Measurements from ENCODE around the gene WDTC1.

The WDTC1 gene

GRCh38 chr1:27355683-27356082 is 121.3 kb downstream of the WDTC1 start:
- no CpG with 5 or more reads among the region's 5 CpGs for WGBS (ENCODE audit: insufficient coverage, insufficient read length)
- Histone ChIP-seq H3K4me3 (ENCODE audit: low read length) (no peak overlapping the region), H3K9me3 (ENCODE audit: control insufficient read depth, insufficient read depth, low read length) (no peaks in the 10 kb centered on the region), H3K4me1 (ENCODE audit: control insufficient read depth, insufficient read depth, low read length) (peaks cover 4% of the 10 kb centered on the region), H3K36me3 (ENCODE audit: control insufficient read depth, insufficient read depth, low read length) (no peaks in the 10 kb centered on the region), H3K27me3 (ENCODE audit: control insufficient read depth, insufficient read depth, low read length) (peaks cover 9% of the 10 kb centered on the region; the same call in 1 of the 2 replicates), H3K27ac (ENCODE audit: low read length) (no peak overlapping the region)
- no peak for DNase-seq (ENCODE audit: low read depth, low spot score)

GRCh38 chr1:27356277-27356618 is 121.8 kb downstream of the WDTC1 start:
- Histone ChIP-seq H3K27ac (ENCODE audit: low read length) (no peak overlapping the region), H3K4me3 (ENCODE audit: low read length) (no peak overlapping the region), H3K4me1 (ENCODE audit: control insufficient read depth, insufficient read depth, low read length) (peaks cover 4% of the 10 kb centered on the region), H3K9me3 (ENCODE audit: control insufficient read depth, insufficient read depth, low read length) (no peaks in the 10 kb centered on the region), H3K36me3 (ENCODE audit: control insufficient read depth, insufficient read depth, low read length) (no peaks in the 10 kb centered on the region), H3K27me3 (ENCODE audit: control insufficient read depth, insufficient read depth, low read length) (peaks cover 13% of the 10 kb centered on the region; the same call in 1 of the 2 replicates)
- DNase-seq (ENCODE audit: low read depth, low spot score), result no peak
- WGBS (ENCODE audit: insufficient coverage, insufficient read length), result no CpG with 5 or more reads among the region's 13 CpGs

GRCh38 chr1:27356619-27357280 is 122.3 kb downstream of the WDTC1 start:
- H3K9me3 ChIP-seq (ENCODE audit: control insufficient read depth, insufficient read depth, low read length), result no peaks in the 10 kb centered on the region
- no peak overlapping the region for H3K4me3 ChIP-seq (ENCODE audit: low read length)
- peaks cover 16% of the 10 kb centered on the region; the same call in 1 of the 2 replicates for H3K27me3 ChIP-seq (ENCODE audit: control insufficient read depth, insufficient read depth, low read length)
- no CpG with 5 or more reads among the region's 37 CpGs for WGBS (ENCODE audit: insufficient coverage, insufficient read length)
- H3K4me1 ChIP-seq (ENCODE audit: control insufficient read depth, insufficient read depth, low read length), result peaks cover 4% of the 10 kb centered on the region
- DNase-seq (ENCODE audit: low read depth, low spot score), result no peak
- no peaks in the 10 kb centered on the region for H3K36me3 ChIP-seq (ENCODE audit: control insufficient read depth, insufficient read depth, low read length)
- H3K27ac ChIP-seq (ENCODE audit: low read length), result no peak overlapping the region

- H3K4me1 ChIP-seq (ENCODE audit: control insufficient read depth, insufficient read depth, low read length), result peaks cover 4% of the 10 kb centered on the region
- no peak for DNase-seq (ENCODE audit: low read depth, low spot score)
- peaks cover 16% of the 10 kb centered on the region; the same call in 1 of the 2 replicates for H3K27me3 ChIP-seq (ENCODE audit: control insufficient read depth, insufficient read depth, low read length)
- no CpG with 5 or more reads among the region's 40 CpGs for WGBS (ENCODE audit: insufficient coverage, insufficient read length)
- H3K36me3 ChIP-seq (ENCODE audit: control insufficient read depth, insufficient read depth, low read length), result no peaks in the 10 kb centered on the region
- H3K27ac ChIP-seq (ENCODE audit: low read length), result no peak overlapping the region
- no peaks in the 10 kb centered on the region for H3K9me3 ChIP-seq (ENCODE audit: control insufficient read depth, insufficient read depth, low read length)
- H3K4me3 ChIP-seq (ENCODE audit: low read length), result no peak overlapping the region
Observed at GRCh38 chr1:27357281-27358037, 123.0 kb downstream of the WDTC1 start.

Data from iPS DF 6.9 (cell line).